ENCODE measurements around the gene SLC5A10.

GRCh38 chr17:18916816-18917500 lies 35.0 kb upstream of the SLC5A10 start:
- TF ChIP-seq, protein P1, sequence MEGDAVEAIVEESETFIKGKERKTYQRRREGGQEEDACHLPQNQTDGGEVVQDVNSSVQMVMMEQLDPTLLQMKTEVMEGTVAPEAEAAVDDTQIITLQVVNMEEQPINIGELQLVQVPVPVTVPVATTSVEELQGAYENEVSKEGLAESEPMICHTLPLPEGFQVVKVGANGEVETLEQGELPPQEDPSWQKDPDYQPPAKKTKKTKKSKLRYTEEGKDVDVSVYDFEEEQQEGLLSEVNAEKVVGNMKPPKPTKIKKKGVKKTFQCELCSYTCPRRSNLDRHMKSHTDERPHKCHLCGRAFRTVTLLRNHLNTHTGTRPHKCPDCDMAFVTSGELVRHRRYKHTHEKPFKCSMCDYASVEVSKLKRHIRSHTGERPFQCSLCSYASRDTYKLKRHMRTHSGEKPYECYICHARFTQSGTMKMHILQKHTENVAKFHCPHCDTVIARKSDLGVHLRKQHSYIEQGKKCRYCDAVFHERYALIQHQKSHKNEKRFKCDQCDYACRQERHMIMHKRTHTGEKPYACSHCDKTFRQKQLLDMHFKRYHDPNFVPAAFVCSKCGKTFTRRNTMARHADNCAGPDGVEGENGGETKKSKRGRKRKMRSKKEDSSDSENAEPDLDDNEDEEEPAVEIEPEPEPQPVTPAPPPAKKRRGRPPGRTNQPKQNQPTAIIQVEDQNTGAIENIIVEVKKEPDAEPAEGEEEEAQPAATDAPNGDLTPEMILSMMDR (IDR thresholded peaks at IDR 0.05) = no peak
- no peak for TF ChIP-seq POLR2A (IDR thresholded peaks at IDR 0.05)
